GM10248 (cell line): ENCODE measurements around the gene COG3.

Experiments
- CTCF ChIA-PET: fragments of 300-600 bp; sonication (Branson Sonifier 250); formaldehyde crosslinking; extraction: SDS; loops from one replicate; lab custom pipeline; 2021; ENCODE audit warnings: antibody characterized with exemption; lab: Yijun Ruan, JAX
- POLR2A ChIA-PET: fragments of 350-650 bp; sonication (Branson Sonifier 250); formaldehyde crosslinking; extraction: SDS; loops from one replicate; lab custom pipeline; 2020; ENCODE audit warnings: antibody characterized with exemption; lab: Yijun Ruan, JAX
- DNase-seq: peaks from one replicate; pipeline ENCODE4 v3.0.0; 2012; ENCODE audit errors: extremely low spot score
- TF ChIP-seq, protein P1 (sequence below): IDR thresholded peaks from 2 replicates; pipeline ENCODE4 v1.5.1; 2012; ENCODE audit warnings: mild to moderate bottlenecking, low read depth; ENCODE audit errors: extremely low read depth, missing control alignments, control extremely low read depth

The COG3 gene

DNA sequence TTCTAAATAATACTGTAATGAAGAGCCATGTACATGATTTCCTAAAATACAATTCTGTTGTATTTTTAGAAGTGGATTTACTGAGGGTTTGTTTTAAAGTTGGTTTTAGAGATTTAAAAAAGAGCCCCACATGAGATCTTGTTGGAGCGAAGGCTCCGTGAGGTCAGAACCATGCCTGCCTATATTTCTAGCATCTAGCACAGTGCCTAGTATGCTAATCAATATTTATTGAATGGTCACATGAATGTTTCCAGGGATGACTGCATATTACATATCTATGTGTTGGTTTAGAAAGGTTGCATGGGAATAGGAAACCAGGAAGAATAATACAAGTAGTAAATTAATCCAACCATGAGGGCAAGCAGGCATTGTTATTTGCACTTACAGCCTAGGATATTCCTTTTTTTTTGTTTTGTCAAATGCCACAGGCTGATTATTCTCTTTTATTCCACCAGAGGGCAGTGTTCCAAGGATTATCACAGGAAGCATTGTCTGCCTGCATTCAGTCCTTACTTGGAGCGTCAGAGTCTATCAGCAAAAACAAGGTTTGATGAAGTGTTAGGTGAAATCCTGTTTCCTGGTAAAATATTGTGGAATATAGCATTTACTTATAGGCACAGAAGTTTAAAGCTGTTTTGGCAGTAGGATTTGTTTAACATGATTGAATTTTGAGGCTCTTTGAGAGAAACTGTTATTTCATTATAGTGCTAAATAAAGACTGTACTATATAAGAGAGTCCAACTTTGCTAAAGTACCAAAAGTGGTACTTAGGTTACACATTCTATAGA is 46.8 kb downstream of the COG3 start:
- TF ChIP-seq, protein P1, sequence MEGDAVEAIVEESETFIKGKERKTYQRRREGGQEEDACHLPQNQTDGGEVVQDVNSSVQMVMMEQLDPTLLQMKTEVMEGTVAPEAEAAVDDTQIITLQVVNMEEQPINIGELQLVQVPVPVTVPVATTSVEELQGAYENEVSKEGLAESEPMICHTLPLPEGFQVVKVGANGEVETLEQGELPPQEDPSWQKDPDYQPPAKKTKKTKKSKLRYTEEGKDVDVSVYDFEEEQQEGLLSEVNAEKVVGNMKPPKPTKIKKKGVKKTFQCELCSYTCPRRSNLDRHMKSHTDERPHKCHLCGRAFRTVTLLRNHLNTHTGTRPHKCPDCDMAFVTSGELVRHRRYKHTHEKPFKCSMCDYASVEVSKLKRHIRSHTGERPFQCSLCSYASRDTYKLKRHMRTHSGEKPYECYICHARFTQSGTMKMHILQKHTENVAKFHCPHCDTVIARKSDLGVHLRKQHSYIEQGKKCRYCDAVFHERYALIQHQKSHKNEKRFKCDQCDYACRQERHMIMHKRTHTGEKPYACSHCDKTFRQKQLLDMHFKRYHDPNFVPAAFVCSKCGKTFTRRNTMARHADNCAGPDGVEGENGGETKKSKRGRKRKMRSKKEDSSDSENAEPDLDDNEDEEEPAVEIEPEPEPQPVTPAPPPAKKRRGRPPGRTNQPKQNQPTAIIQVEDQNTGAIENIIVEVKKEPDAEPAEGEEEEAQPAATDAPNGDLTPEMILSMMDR = peak; percentile 90
- ChIA-PET POLR2A (no interaction called here), CTCF (interaction anchor here (0.7 to 2.9 kb wide), 8 partner anchors 8 to 217 kb away, joined by 3 to 15 read pairs (median 5); no protein-coding TSS in a partner anchor)
- peak; percentile 58 for DNase-seq

DNA sequence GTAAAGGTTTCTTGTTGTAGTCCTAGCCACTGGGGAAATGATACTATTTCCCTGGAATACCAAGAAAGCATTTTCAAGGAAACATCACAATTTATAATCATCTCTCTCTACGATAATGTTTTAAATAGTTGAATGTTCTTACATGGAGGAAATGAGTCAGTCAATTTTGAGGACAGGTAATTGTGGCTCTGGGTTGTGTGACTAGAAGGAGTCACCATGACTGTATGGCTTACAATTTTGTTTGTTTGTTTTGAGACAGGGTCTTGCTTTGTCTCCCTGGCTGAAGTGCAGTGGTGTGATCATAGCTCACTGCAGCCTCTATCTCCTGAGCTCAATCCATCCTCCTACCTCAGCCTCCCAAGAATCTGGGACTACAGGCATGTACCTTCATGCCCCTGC is 47.4 kb downstream of the COG3 start:
- ChIA-PET CTCF (interaction anchor here (0.7 to 2.9 kb wide), 7 partner anchors 9 to 207 kb away, joined by 3 to 15 read pairs (median 5); no protein-coding TSS in a partner anchor), POLR2A (no interaction called here)
- DNase-seq = no peak
- TF ChIP-seq, protein P1 = no peak

DNA sequence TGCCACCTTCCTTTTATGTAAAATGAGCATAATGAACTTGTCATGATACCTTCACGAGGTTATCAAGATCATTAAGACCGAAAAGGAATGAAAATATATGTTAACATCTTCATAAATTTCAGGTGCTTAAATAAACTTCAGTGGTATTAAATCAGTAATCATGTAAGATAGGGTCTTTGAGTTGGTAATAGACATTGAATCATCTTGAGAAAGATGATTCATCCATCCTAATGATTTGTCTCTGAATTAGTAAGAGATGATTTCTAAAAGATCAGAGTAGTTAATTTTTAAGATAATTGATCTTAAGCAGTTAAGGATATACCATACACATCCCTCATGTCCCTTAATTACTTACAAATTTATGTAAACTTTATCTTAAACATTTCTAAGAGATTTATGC is 52.0 kb downstream of the COG3 start:
- TF ChIP-seq, protein P1 = no peak
- POLR2A ChIA-PET = no interaction called here
- CTCF ChIA-PET = interaction anchor here (1.4 kb wide), 1 partner anchor 107 kb away, joined by 3 read pairs; no protein-coding TSS in a partner anchor
- no peak for DNase-seq

DNA sequence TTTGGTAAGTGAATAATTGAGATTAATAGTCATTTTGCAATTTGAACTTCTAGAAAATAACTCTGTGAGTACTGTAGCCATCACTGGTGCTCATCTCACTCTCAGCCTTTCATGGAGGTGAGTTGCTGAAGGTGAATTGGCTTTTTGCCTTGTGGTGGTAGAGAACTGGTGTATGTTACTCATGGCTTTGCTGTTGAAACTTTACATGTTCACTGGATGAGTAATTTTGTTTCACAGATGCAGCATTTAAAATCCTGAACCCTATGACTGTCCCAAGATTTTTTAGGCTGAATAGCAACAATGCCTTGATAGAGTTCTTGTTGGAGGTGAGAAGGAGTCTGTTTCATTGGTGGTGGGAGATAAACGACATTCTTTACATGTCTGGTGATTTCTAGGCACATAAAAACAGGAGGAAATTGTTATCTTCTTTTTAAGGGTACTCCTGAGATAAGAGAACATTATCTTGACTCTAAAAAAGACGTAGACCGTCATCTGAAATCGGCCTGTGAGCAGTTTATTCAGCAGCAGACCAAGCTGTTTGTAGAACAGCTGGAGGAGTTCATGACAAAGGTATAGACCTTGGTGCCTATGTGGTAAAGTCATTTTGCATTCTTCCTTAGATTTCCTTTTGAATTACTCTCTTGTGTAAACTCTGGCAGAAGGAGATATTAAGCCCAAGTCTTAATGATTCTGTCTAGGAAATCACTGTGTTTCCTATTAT is 53.9 kb downstream of the COG3 start:
- TF ChIP-seq, protein P1 = no peak
- CTCF ChIA-PET = interaction anchor here (1.6 kb wide), 1 partner anchor 27 kb away, joined by 4 read pairs; no protein-coding TSS in a partner anchor
- POLR2A ChIA-PET = no interaction called here
- no peak for DNase-seq

DNA sequence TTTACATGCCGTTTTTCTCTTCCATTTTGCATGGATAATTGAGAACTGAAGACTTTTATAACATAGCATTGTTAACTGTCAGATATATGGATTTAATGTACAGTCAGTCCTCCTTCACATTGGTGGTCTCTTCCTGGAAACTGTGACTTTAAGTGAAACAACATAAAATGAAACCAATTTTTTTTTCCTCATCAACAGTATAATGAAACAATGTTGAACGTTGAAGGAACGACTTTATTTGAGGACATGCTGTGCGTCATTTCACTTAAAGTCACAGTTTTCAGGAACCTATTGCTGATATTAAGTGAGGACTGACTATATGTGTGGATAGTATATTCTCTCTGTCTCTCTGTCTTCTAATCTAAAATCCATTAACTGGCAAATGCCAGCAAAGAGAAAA is 54.8 kb downstream of the COG3 start:
- ChIA-PET POLR2A (no interaction called here), CTCF (no interaction called here)
- TF ChIP-seq, protein P1 = no peak
- DNase-seq = no peak

DNA sequence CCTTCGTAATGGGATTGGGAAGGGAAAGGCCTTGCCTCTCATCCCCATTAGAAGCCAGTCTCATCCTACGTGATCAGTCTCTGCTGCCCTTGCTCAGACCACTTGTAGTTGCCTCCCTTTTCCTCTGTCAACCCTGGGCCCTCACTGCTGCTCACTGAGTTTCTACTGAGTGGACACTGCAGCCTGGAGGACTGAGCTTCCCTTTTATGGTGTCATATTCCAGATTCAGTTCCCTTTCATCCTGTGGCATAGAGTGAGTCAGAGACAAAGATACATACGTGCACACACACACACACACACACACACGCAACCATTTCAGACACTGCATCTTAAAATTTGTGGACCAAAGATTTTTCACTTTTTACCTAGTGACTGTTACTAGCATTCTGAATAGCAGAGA is 56.6 kb downstream of the COG3 start:
- POLR2A ChIA-PET = no interaction called here
- TF ChIP-seq, protein P1 = no peak

More for the DNA sequence above, 56.6 kb downstream of the COG3 start:
- CTCF ChIA-PET = interaction anchor here (1.5 kb wide), 1 partner anchor 9 kb away, joined by 8 read pairs; no protein-coding TSS in a partner anchor
- no peak for DNase-seq
